ENCODE data around the gene PTPRB.

PTPRB gene

DNA sequence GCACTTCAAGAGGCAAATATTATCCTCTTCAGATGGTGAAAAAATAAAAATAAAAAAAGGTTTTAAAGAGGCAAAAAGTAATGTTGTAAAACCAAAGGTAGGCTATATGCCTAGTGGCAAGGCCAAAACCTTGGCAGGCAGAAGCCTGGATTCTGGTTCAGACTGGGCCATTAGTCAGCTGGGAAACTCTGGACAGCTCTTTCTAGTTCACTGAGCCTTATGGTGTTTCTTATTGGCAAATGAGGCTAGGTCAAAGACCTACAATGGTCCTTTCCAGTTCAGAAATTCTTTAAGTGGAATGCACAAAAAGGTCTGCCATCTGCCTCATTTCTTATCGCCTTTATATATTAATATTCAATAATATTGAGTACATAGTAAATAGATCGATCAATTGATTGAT, 44.6 kb downstream of the PTPRB start:
- TF ChIP-seq GATA3 (IDR thresholded peaks at IDR 0.05; ENCODE audit: low read depth, low read length) (no peak), GATA2 (IDR thresholded peaks at IDR 0.05; ENCODE audit: low read depth, low read length) (no peak)

DNA sequence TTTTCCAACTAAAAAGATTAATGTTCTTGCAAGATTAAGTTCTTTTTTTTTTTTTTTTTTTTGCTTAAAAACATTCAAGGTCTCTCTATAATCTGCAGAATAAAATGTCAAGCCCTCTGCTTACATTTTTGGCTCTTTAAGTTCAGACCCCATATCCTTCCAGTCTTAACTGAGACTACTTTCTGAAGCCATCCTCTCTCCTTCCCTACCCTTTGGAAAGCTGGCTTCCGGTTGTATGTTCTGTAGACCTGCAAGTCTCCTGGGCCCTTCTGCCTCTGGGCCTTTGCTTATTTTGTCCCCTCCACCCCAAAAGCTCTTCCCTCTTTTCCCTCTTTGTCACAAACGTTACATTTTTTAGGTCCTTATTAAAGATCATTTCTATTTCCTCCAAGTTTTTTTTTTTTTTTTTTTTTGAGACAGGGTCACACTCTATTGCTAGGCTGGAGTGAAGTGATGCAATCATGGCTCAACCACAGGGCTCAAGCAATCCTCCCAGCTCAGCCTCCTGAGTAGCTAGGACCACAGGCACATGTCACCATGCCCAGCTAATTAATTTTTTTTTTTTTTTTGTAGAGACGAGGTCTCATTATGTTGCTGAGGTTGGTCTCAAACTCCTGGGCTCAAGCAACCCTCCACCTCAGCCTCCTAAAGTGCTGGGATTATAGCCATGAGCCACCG, 46.5 kb downstream of the PTPRB start:
- TF ChIP-seq GATA3 (IDR thresholded peaks at IDR 0.05; ENCODE audit: low read depth, low read length) = no peak
- no peak for TF ChIP-seq GATA2 (IDR thresholded peaks at IDR 0.05; ENCODE audit: low read depth, low read length)

DNA sequence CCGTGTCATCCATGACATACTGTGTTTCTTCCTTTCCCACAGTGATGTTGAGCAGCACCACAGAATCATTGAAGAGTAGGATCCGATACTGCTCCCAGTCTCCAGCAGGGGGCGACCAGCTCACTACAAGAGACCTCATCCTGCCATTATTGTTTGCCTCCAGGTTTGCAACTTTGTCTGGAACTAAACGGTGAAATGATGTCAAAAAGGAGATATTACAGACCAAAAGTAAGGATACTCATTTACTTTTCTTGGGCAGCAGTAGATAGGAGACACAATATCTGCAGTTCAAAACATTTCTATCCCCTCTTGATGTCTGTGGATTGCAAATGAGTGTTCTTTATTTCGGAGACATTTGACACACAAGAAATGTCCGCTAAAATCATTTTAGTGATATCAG, 47.2 kb downstream of the PTPRB start:
- TF ChIP-seq GATA3 (IDR thresholded peaks at IDR 0.05; ENCODE audit: low read depth, low read length) = no peak
- TF ChIP-seq GATA2 (IDR thresholded peaks at IDR 0.05; ENCODE audit: low read depth, low read length) = no peak

- TF ChIP-seq GATA2 (IDR thresholded peaks at IDR 0.05; ENCODE audit: low read depth, low read length) (no peak), GATA3 (IDR thresholded peaks at IDR 0.05; ENCODE audit: low read depth, low read length) (no peak)
Measured at GRCh38 chr12:70584332-70584731, 52.9 kb downstream of the PTPRB start.

DNA sequence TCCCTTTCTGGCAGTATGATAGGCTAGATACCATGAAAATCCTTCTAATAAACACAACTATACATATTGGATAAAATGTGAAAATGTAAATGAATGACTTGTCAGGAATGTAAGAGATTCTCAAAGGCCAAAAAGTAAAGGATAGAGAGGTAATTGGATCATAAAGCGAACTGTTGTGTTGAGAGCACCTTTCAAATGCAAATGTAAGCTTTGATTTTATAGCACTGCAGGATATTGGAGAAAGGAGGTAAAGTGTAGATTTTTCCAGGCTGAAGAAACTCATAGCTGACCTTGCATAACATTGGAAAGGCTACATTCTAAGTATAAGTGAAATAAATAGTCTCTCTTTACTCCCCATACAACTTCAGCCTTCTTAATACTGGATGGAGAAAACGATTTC, 54.0 kb downstream of the PTPRB start:
- no peak for TF ChIP-seq GATA3 (IDR thresholded peaks at IDR 0.05; ENCODE audit: low read depth, low read length)
- no peak for TF ChIP-seq GATA2 (IDR thresholded peaks at IDR 0.05; ENCODE audit: low read depth, low read length)

GRCh38 chr12:70581208-70581607, 56.0 kb downstream of the PTPRB start:
- TF ChIP-seq GATA3 (IDR thresholded peaks at IDR 0.05; ENCODE audit: low read depth, low read length) (no peak), GATA2 (IDR thresholded peaks at IDR 0.05; ENCODE audit: low read depth, low read length) (no peak)

- TF ChIP-seq GATA3 (IDR thresholded peaks at IDR 0.05; ENCODE audit: low read depth, low read length) (no peak), GATA2 (IDR thresholded peaks at IDR 0.05; ENCODE audit: low read depth, low read length) (no peak)
Measured at GRCh38 chr12:70577283-70577634, 60.0 kb downstream of the PTPRB start.

DNA sequence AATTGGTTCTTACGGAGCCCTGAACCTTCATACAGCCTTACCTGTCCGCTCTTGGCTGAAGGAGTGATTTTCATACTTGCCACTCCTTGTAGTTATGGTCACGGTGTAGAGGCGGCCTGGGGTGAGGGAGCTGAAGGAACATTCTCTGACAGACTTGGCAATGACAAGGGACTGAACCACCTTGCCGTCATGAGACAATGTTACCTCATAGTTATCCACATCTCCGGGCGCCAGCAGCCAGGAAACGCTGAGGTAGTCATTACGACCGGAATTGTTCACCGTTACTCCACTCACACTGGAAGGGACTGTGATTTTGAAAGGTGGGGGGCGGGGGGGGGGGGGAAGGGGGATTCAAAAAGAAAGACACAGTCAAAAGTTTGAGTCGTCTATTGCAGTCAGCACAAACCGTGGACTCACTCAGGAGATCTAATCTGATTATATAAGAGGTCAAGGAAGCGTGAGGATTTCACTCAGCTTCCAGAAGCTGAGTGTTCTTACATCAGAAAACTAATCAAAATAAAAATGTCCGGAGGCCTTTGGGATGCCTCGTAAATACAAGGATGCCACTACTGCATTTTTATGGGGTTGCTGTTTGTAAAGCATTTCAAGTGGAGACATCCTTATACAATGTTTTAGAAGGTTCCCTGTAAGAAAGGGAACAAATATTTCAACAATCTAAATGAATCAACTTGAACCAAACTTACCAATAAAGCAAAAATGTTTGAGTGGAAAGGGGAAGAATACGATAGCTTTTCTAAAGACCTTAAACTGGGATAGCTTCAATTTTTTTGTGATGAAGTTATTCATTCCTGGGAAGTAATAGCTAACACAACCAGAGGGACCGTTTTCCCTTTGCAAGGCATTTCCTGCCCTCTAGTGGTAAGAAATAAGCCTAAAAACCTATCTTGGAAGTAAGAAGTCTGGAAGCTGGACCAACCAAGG, 60.6 kb downstream of the PTPRB start:
- TF ChIP-seq GATA3 (IDR thresholded peaks at IDR 0.05; ENCODE audit: low read depth, low read length) (no peak), GATA2 (IDR thresholded peaks at IDR 0.05; ENCODE audit: low read depth, low read length) (no peak)

DNA sequence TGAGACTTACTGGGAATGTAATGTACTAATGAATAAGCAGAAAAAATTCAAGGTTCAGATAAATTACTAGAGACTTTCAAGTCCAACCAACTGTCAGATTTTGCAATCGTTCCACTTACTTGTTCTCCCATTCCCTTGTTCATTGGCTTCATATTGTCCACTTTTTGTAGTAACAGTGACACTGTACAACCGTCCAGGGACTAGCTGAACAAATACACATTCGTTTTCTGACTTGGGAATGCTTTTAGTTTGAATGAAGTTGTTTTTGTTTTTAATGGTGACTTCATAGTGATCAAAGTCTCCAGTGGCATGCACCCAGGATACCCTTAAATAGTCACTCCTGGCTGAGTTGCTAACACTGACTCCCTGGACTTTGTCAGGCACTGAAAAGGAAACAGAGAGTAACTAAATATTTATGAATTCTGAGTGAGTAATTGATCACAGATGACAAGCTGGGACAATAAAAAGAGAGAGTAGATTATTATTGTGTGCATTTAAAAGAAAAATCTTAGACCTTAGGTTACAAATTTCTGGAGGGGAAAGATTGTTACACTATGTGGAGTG, 65.4 kb downstream of the PTPRB start:
- TF ChIP-seq GATA2 (IDR thresholded peaks at IDR 0.05; ENCODE audit: low read depth, low read length) (no peak), GATA3 (IDR thresholded peaks at IDR 0.05; ENCODE audit: low read depth, low read length) (no peak)

DNA sequence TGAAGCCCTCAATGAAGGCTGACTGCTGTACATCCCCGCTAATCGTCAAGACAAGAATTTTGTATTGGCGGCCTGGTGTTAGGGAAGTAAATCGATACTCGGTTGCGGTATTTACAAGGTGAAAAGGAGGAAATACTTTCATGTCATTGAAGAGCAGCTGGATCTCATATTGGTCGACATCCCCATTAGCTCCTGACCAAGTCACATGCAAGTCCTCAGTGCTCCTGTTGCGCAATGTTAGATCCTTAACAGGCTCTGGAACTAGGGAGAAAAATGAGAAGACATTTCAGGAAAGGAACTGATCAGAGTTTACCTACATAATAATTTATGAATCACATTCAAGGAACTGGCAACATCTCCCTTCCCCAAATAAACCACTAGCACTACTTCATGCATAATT, 66.2 kb downstream of the PTPRB start:
- no peak for TF ChIP-seq GATA3 (IDR thresholded peaks at IDR 0.05; ENCODE audit: low read depth, low read length)
- no peak for TF ChIP-seq GATA2 (IDR thresholded peaks at IDR 0.05; ENCODE audit: low read depth, low read length)

DNA sequence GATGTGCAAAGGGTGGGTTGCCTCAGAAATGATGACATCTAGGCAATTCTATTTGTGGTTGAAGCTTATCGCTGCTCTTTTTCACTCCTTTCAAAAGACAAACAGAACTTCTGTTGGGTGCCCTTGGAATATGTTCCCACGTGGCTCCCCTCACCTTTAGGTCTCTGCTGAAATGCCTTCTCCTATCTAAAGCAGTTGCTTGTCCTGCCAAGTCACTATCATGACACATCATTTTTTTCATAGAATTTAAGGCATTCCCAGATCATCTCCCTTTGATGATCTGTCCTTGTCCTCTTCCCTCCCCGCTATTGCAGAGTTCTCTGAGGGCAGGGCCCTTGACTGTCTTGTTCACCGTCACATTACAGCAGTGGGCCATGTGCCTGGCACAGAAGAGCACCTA, 75.7 kb downstream of the PTPRB start:
- TF ChIP-seq GATA3 (IDR thresholded peaks at IDR 0.05; ENCODE audit: low read depth, low read length) (no peak), GATA2 (IDR thresholded peaks at IDR 0.05; ENCODE audit: low read depth, low read length) (no peak)

DNA sequence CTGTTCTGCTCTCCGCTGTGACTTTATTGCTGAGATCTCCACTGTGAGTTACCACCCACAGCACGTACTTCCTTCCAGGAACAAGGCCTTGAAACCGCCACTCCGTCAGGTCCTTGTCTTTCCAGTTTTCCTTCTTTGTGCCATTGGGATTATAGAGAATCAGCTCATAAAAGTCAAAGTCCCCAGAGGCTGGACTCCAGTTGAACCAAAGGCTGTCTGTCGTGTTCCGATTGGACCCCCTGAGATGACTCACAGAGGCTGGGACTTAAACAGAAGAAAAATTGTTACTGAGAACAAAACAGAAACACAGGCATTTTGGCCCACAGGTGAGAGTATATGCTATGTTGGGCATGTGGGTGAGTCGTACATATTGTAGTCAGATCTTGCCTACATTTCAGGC, 76.6 kb downstream of the PTPRB start:
- TF ChIP-seq GATA3 (IDR thresholded peaks at IDR 0.05; ENCODE audit: low read depth, low read length) = no peak
- TF ChIP-seq GATA2 (IDR thresholded peaks at IDR 0.05; ENCODE audit: low read depth, low read length) = no peak

- TF ChIP-seq GATA3 (IDR thresholded peaks at IDR 0.05; ENCODE audit: low read depth, low read length) (no peak), GATA2 (IDR thresholded peaks at IDR 0.05; ENCODE audit: low read depth, low read length) (no peak)
Measured at GRCh38 chr12:70559390-70559789, 77.8 kb downstream of the PTPRB start.

DNA sequence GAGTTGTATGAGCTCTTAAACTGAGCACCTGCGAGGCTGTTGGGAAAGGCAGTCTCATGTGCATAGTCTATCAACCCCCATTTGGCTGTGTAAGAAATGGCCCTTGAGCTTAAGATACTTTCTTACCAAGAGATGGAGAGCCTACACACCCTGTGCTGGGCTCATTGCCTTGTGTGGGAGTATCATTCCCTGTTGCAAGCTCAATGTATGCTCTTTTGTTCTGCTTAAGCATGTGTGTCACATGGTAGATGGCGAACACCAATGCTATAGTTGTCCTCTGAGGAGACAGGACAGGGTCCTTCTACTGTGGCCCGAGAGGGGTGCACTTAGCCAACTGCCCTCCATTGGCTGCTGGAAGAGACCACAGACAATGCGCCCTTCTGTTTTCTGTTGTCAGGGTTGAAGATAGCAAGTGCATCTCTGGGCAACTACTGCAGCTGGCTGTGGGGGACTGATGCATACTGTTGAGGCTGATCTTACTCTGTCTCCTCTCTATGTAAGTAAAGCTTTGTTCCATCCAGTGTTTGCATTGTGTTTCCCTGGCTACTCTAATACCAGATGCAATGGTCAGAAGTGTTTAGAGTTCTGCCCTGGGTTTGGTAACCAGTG, 79.5 kb downstream of the PTPRB start:
- TF ChIP-seq GATA2 (IDR thresholded peaks at IDR 0.05; ENCODE audit: low read depth, low read length) = no peak
- TF ChIP-seq GATA3 (IDR thresholded peaks at IDR 0.05; ENCODE audit: low read depth, low read length) = no peak

Measured in SH-SY5Y (cell line).